ENCODE measurements around the gene RTP5. TPM values are rescaled to one million over a fixed set of nuclear protein-coding genes. Genes with fewer than 3 reads are reported as not detected.

Gene RTP5
- total RNA-seq, 2 donors from 2014 or later: 0.63 TPM; not detected in 1

DNA sequence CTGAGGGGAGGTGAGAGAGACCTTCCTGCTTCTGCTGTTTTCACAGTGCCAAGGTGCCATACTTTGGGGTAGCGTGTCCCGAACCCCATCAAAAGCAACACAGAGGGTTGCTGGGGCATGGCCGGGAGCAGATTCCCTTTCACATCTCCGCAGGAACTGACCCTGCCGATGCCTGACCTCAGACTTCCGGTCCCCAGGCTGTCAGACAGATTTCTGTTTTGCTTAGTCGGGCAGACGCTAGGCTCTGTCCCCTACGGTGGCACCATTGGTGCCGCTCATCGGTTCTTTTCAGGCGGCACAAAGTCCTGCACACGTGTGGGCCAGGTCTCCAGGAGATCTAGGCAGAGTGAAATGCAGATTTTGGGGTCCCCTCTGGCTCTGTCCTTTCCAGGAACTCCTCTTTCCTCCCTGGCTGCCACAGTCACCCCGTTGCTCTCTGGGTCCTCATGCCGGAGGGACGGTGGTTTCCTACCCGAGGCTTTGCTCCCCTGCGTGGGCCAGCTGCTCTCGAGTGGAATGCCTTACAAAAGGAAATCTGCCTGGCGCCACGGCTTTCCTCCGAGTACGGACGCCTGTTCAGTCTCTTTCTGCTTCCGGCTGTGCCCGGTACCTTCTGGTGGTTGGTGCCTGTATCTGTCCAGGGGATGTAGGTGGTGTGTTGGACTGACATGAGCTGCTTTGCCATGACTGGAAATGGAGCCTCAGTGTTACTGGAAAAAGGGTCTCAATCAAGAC lies 39.3 kb downstream of the RTP5 start:
- DNase-seq (ENCODE audit: low spot score): no peak
- TF ChIP-seq, protein P1, sequence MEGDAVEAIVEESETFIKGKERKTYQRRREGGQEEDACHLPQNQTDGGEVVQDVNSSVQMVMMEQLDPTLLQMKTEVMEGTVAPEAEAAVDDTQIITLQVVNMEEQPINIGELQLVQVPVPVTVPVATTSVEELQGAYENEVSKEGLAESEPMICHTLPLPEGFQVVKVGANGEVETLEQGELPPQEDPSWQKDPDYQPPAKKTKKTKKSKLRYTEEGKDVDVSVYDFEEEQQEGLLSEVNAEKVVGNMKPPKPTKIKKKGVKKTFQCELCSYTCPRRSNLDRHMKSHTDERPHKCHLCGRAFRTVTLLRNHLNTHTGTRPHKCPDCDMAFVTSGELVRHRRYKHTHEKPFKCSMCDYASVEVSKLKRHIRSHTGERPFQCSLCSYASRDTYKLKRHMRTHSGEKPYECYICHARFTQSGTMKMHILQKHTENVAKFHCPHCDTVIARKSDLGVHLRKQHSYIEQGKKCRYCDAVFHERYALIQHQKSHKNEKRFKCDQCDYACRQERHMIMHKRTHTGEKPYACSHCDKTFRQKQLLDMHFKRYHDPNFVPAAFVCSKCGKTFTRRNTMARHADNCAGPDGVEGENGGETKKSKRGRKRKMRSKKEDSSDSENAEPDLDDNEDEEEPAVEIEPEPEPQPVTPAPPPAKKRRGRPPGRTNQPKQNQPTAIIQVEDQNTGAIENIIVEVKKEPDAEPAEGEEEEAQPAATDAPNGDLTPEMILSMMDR (IDR thresholded peaks at IDR 0.05): no peak

GRCh38 chr2:241909769-241910168 lies 40.2 kb downstream of the RTP5 start:
- Histone ChIP-seq H3K27ac (no peak overlapping the region), H3K27me3 (replicated peaks; ENCODE audit: insufficient read depth) (no peaks in the 10 kb centered on the region), H3K4me1 (ENCODE audit: control insufficient read depth in 1 of 2, low read depth in 2 of 2) (no peaks in the 10 kb centered on the region), H3K4me3 (no peak overlapping the region), H3K9me3 (no peaks in the 10 kb centered on the region), H3K36me3 (no peaks in the 10 kb centered on the region)
- ATAC-seq (ENCODE audit: insufficient number of reproducible peaks, low FRiP score, low read depth) (no peak), DNase-seq (ENCODE audit: low spot score) (no peak)
- TF ChIP-seq, protein P1 (IDR thresholded peaks at IDR 0.05): no peak

More for the DNA sequence above, 39.3 kb downstream of the RTP5 start:
- no peak for ATAC-seq (ENCODE audit: insufficient number of reproducible peaks, low FRiP score, low read depth)
- H3K4me1 ChIP-seq (ENCODE audit: control insufficient read depth in 1 of 2, low read depth in 2 of 2): no peaks in the 10 kb centered on the region
- no peaks in the 10 kb centered on the region for H3K27me3 ChIP-seq (replicated peaks; ENCODE audit: insufficient read depth)
- H3K4me3 ChIP-seq: no peak overlapping the region
- no peaks in the 10 kb centered on the region for H3K36me3 ChIP-seq
- no peak overlapping the region for H3K27ac ChIP-seq
- no peaks in the 10 kb centered on the region for H3K9me3 ChIP-seq

DNA sequence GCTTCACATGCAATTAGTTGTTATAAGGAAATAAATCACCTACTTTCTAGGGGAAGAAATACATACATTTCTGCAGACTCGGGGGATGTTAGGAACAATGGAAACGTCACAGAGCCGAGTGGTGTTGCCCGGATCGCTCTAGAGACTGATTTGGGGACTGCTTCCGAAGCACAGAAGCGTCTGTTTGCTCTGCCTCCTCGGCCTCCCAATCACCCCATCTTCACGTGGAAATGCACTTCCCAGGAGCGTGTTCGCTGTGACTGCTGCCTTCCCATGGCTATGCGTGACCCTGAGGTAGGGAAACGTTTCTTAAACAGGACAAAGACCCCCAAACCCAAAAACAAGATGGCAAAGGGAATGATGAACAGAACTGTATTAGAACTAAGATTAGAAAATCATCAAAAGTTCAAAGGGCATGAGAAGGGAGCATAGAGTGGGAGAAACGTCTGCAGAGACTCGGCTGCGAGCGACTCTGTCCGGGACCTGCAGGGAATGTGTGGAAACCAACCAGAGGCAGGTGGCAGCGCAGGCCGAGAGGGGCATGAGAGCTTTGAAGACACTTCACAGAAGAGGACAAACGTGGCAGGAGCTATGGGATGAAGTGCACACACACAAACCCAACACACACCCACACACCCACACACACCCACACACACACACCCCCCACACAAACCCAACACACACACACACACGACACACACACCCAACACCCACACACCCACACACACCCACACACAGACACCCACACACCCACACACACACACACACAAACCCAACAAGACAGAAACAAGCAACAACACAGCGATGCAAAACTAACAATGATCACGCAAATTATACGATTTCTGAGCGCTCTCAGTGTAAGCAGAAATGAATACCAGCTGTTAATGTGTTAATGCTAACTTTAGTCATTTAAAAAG lies 41.3 kb downstream of the RTP5 start:
- DNase-seq (ENCODE audit: low spot score) (no peak), ATAC-seq (ENCODE audit: insufficient number of reproducible peaks, low FRiP score, low read depth) (no peak)
- Histone ChIP-seq H3K36me3 (no peaks in the 10 kb centered on the region), H3K27ac (no peak overlapping the region), H3K27me3 (replicated peaks; ENCODE audit: insufficient read depth) (no peaks in the 10 kb centered on the region), H3K4me1 (ENCODE audit: control insufficient read depth in 1 of 2, low read depth in 2 of 2) (no peaks in the 10 kb centered on the region), H3K4me3 (no peak overlapping the region), H3K9me3 (no peaks in the 10 kb centered on the region)
- TF ChIP-seq, protein P1 (IDR thresholded peaks at IDR 0.05): no peak

DNA sequence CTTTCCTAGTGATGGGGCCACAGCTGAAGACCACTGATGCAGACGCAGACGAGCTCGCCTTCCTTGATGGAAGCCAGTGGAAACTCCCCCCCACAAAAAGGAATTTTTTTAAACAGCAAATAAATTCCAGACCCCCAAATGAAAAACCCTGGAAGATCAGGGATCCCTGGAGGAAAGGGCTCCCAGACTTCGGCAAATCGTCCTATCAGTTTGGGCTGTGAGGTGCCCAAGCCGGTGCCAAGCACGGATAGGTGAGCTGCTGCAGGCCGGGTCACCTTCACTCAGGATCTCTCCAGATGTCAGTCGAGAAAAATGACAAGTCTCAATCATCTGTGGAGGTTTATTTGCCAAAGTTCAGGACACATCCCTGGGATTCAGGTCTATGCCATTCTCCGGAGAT lies 42.0 kb downstream of the RTP5 start:
- Histone ChIP-seq H3K27me3 (replicated peaks; ENCODE audit: insufficient read depth) (no peaks in the 10 kb centered on the region), H3K36me3 (no peaks in the 10 kb centered on the region), H3K27ac (no peak overlapping the region), H3K4me1 (ENCODE audit: control insufficient read depth in 1 of 2, low read depth in 2 of 2) (no peaks in the 10 kb centered on the region), H3K9me3 (no peaks in the 10 kb centered on the region), H3K4me3 (no peak overlapping the region)
- TF ChIP-seq, protein P1 (IDR thresholded peaks at IDR 0.05): no peak
- DNase-seq (ENCODE audit: low spot score) (no peak), ATAC-seq (ENCODE audit: insufficient number of reproducible peaks, low FRiP score, low read depth) (no peak)

- DNase-seq (ENCODE audit: low spot score) (no peak), ATAC-seq (ENCODE audit: insufficient number of reproducible peaks, low FRiP score, low read depth) (no peak)
- TF ChIP-seq, protein P1 (IDR thresholded peaks at IDR 0.05): no peak
- Histone ChIP-seq H3K36me3 (no peaks in the 10 kb centered on the region), H3K4me1 (ENCODE audit: control insufficient read depth in 1 of 2, low read depth in 2 of 2) (no peaks in the 10 kb centered on the region), H3K27me3 (replicated peaks; ENCODE audit: insufficient read depth) (no peaks in the 10 kb centered on the region), H3K27ac (no peak overlapping the region), H3K9me3 (no peaks in the 10 kb centered on the region), H3K4me3 (no peak overlapping the region)
Measured at GRCh38 chr2:241912021-241912555, 42.6 kb downstream of the RTP5 start.

Measured in thoracic aorta (tissue), 2 donors.